ENCODE data around the gene PABPN1L. TPM values are rescaled to one million over a fixed set of nuclear protein-coding genes. Genes with fewer than 3 reads are reported as not detected.

Gene PABPN1L
- total and polyA plus RNA-seq, 2 of the 13 experiments (the other 11 are each of a cell fraction or from before 2014, with no cell fraction given) = not detected

DNA sequence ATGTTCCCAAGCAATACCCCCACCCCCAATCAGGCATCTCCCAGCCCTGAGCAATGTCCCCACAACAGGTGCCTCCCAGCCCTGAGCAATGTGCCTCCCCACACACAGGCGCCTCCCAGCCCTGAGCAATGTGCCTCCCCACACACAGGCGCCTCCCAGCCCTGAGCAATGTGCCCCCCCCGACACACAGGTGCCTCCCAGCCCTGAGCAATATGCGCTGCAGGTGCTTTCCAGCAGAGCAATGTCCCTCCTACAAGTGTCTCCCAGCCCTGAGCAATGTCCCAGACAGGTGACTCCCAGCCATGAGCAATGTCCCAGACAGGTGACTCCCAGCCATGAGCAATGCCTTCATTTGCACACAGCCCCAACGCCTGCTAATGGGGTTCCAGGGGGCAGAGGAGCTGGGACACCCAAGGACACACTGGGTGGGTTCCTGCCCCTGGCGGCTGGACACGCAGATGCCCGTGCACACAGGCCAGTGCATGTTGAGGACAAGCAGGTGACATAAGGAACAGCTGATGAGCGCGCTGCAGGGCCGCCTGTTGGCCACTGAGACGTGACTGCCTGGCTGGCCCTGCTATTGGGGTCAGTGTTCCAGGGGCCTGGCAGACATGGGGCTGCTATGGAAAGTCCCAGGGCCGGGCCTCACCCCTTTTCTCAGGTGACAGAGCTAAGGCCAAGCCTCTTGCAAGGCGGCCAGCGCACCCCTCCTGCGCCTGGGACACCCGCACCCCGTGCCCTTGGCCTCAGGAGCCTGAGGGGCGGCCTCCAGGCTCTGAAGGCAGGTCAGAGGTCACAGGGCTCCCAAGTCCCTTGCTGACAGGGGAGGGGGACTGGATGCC is 26.9 kb upstream of the PABPN1L start (continued):
- TF ChIP-seq, protein P1, sequence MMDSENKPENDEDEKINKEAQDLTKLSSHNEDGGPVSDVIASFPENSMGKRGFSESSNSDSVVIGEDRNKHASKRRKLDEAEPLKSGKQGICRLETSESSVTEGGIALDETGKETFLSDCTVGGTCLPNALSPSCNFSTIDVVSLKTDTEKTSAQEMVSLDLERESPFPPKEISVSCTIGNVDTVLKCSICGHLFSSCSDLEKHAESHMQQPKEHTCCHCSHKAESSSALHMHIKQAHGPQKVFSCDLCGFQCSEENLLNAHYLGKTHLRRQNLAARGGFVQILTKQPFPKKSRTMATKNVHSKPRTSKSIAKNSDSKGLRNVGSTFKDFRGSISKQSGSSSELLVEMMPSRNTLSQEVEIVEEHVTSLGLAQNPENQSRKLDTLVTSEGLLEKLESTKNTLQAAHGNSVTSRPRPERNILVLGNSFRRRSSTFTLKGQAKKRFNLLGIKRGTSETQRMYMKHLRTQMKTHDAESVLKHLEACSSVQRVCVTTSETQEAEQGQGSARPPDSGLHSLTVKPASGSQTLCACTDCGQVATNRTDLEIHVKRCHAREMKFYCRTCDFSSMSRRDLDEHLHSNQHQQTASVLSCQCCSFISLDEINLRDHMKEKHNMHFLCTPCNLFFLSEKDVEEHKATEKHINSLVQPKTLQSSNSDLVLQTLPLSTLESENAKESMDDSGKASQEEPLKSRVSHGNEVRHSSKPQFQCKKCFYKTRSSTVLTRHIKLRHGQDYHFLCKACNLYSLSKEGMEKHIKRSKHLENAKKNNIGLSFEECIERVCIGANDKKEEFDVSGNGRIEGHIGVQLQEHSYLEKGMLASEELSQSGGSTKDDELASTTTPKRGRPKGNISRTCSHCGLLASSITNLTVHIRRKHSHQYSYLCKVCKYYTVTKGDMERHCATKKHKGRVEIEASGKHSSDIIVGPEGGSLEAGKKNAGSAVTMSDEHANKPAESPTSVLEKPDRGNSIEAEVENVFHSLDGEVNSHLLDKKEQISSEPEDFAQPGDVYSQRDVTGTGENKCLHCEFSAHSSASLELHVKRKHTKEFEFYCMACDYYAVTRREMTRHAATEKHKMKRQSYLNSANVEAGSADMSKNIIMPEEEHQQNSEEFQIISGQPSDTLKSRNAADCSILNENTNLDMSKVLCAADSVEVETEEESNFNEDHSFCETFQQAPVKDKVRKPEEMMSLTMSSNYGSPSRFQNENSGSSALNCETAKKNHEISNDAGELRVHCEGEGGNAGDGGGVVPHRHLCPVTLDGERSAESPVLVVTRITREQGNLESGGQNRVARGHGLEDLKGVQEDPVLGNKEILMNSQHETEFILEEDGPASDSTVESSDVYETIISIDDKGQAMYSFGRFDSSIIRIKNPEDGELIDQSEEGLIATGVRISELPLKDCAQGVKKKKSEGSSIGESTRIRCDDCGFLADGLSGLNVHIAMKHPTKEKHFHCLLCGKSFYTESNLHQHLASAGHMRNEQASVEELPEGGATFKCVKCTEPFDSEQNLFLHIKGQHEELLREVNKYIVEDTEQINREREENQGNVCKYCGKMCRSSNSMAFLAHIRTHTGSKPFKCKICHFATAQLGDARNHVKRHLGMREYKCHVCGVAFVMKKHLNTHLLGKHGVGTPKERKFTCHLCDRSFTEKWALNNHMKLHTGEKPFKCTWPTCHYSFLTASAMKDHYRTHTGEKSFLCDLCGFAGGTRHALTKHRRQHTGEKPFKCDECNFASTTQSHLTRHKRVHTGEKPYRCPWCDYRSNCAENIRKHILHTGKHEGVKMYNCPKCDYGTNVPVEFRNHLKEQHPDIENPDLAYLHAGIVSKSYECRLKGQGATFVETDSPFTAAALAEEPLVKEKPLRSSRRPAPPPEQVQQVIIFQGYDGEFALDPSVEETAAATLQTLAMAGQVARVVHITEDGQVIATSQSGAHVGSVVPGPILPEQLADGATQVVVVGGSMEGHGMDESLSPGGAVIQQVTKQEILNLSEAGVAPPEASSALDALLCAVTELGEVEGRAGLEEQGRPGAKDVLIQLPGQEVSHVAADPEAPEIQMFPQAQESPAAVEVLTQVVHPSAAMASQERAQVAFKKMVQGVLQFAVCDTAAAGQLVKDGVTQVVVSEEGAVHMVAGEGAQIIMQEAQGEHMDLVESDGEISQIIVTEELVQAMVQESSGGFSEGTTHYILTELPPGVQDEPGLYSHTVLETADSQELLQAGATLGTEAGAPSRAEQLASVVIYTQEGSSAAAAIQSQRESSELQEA (CRISPR knock-in tag; IDR thresholded peaks at IDR 0.05; ENCODE audit: not compliant biosample characterization) = no peak
- TF ChIP-seq, protein P2, sequence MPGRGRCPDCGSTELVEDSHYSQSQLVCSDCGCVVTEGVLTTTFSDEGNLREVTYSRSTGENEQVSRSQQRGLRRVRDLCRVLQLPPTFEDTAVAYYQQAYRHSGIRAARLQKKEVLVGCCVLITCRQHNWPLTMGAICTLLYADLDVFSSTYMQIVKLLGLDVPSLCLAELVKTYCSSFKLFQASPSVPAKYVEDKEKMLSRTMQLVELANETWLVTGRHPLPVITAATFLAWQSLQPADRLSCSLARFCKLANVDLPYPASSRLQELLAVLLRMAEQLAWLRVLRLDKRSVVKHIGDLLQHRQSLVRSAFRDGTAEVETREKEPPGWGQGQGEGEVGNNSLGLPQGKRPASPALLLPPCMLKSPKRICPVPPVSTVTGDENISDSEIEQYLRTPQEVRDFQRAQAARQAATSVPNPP (CRISPR knock-in tag; IDR thresholded peaks at IDR 0.05) = no peak
- TF ChIP-seq MAFF (IDR thresholded peaks at IDR 0.05; ENCODE audit: low read depth, low read length) (no peak), POLR2AphosphoS5 (IDR thresholded peaks at IDR 0.05; ENCODE audit: low read depth, low read length) (no peak)
- TF ChIP-seq, protein P3, sequence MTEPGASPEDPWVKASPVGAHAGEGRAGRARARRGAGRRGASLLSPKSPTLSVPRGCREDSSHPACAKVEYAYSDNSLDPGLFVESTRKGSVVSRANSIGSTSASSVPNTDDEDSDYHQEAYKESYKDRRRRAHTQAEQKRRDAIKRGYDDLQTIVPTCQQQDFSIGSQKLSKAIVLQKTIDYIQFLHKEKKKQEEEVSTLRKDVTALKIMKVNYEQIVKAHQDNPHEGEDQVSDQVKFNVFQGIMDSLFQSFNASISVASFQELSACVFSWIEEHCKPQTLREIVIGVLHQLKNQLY (CRISPR knock-in tag; IDR thresholded peaks at IDR 0.05) = no peak

All from HepG2 (cell line).